EL (cell line): ENCODE measurements around the gene RASGRP2.

ENCODE experiments used
- DNase-seq: peaks from one replicate; pipeline ENCODE4 v3.0.0-alpha.2; 2016

Gene RASGRP2

GRCh38 chr11:64743591-64744543 is at the start of gene RASGRP2:
TSS of gene RASGRP2 (minus strand) at chr11:64744142. CDS start at chr11:64742866, 1,276 bp downstream.
- peak; percentile 37 for DNase-seq

- DNase-seq, result no peak
Measured at GRCh38 chr11:64792482-64792881, 48.5 kb upstream of the RASGRP2 start.

- DNase-seq, result no peak
Measured at GRCh38 chr11:64791781-64792291, 47.9 kb upstream of the RASGRP2 start.

- no peak for DNase-seq
Measured at GRCh38 chr11:64790205-64791095, 46.5 kb upstream of the RASGRP2 start.

- no peak for DNase-seq
Measured at GRCh38 chr11:64789331-64790204, 45.6 kb upstream of the RASGRP2 start.

- DNase-seq, result no peak
Measured at GRCh38 chr11:64788321-64789215, 44.6 kb upstream of the RASGRP2 start.

- peak; percentile 38 for DNase-seq
Measured at GRCh38 chr11:64787526-64788320, 43.8 kb upstream of the RASGRP2 start.

- DNase-seq, result no peak
Measured at GRCh38 chr11:64786308-64786707, 42.4 kb upstream of the RASGRP2 start.

GRCh38 chr11:64784813-64785581 is 41.1 kb upstream of the RASGRP2 start:
- DNase-seq, result no peak

GRCh38 chr11:64778473-64779298 is 34.7 kb upstream of the RASGRP2 start, which contains the start of gene SF1:
TSS of gene SF1 (minus strand) at chr11:64778542. CDS start at chr11:64778392, 150 bp downstream.
- DNase-seq, result peak; percentile 100

GRCh38 chr11:64778223-64778472 is 34.2 kb upstream of the RASGRP2 start:
- DNase-seq, result no peak

- peak; percentile 78 for DNase-seq
Measured at GRCh38 chr11:64777449-64778222, 33.7 kb upstream of the RASGRP2 start.

- DNase-seq, result no peak
Measured at GRCh38 chr11:64776875-64777274, 32.9 kb upstream of the RASGRP2 start.

GRCh38 chr11:64776425-64776824 is 32.5 kb upstream of the RASGRP2 start:
- no peak for DNase-seq

GRCh38 chr11:64774144-64774543 is 30.2 kb upstream of the RASGRP2 start:
- no peak for DNase-seq

GRCh38 chr11:64772303-64773018 is 28.5 kb upstream of the RASGRP2 start:
- DNase-seq, result no peak

- DNase-seq, result no peak
Measured at GRCh38 chr11:64771861-64772260, 27.9 kb upstream of the RASGRP2 start.
